ENCODE results near the gene RGS17.

Gene RGS17, protein sequence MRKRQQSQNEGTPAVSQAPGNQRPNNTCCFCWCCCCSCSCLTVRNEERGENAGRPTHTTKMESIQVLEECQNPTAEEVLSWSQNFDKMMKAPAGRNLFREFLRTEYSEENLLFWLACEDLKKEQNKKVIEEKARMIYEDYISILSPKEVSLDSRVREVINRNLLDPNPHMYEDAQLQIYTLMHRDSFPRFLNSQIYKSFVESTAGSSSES

DNA sequence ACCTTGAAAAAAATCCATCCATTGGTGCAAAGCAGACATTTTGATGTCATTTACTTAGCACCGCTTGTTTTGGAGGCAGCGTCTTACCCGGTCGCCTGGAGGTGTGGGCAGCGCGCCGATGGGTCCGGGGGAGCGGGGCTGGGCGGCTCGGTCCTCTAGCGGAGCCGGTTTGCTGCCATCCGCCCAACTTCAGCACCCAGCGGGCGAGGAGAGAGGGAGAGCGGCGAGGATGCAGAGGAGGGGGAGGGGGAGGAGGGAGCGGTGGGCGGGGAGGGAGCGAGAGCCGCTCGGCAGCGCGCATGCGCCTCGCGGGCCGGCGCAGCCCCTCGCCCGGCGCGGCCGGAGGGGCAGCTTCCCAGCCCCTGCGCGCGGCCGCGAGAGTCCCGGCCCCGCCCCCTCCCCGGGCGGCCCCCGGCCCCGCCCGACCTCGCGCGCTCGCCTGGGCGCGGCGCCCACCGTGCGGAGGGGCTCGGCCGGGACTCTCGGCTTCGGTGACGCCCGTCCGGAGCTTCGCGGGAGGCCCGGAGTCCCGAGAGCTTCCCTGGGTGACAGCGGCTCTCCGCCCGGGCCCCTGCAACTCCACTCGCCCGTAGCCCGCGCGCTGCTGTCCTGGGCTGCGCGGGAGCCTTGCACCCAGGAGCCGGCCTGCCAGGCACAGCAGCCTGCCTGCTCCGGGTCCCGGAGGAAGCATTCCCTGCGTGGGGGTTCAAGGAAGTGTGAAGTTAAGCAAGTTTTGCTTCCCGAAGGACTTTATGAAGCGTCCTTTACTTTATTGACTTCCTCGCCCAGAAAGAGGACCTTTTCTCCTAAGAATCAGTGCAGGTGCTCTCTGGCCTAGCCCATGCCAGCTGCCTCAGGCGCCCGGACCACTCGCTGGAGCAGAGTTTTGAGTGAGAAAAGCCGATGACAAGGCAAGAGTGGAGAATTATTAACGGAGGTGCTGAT lies at the start of gene RGS17:
Gene RGS17 (minus strand): TSS at position 246 of the 945 bp plus-strand sequence. CDS start 87,264 bp downstream, outside the sequence.
- TF ChIP-seq, protein P1, sequence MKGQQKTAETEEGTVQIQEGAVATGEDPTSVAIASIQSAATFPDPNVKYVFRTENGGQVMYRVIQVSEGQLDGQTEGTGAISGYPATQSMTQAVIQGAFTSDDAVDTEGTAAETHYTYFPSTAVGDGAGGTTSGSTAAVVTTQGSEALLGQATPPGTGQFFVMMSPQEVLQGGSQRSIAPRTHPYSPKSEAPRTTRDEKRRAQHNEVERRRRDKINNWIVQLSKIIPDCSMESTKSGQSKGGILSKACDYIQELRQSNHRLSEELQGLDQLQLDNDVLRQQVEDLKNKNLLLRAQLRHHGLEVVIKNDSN (IDR thresholded peaks at IDR 0.05) = no peak
- TF ChIP-seq REST (IDR thresholded peaks at IDR 0.05; ENCODE audit: low read depth) = peak; percentile 58
- no peak for TF ChIP-seq TEAD4 (IDR thresholded peaks at IDR 0.05)
- TF ChIP-seq NFIC (IDR thresholded peaks at IDR 0.05) = no peak
- no peak for TF ChIP-seq EGR1 (IDR thresholded peaks at IDR 0.05)
- TF ChIP-seq CREB1 (IDR thresholded peaks at IDR 0.05; ENCODE audit: low read depth) = no peak
- TF ChIP-seq, protein P2, sequence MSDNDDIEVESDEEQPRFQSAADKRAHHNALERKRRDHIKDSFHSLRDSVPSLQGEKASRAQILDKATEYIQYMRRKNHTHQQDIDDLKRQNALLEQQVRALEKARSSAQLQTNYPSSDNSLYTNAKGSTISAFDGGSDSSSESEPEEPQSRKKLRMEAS (IDR thresholded peaks at IDR 0.05) = peak; percentile 12; the same call in 1 of the 2 replicates

- TF ChIP-seq ZBTB7A (IDR thresholded peaks at IDR 0.05; ENCODE audit: low read depth) = no peak
- TF ChIP-seq, protein P2 (IDR thresholded peaks at IDR 0.05) = no peak
- TF ChIP-seq REST (IDR thresholded peaks at IDR 0.05; ENCODE audit: low read depth) = no peak
- no peak for TF ChIP-seq EP300 (IDR thresholded peaks at IDR 0.05; ENCODE audit: borderline replicate concordance)
- no peak for TF ChIP-seq NFIC (IDR thresholded peaks at IDR 0.05)
- TF ChIP-seq YY1 (IDR thresholded peaks at IDR 0.05; ENCODE audit: low read depth) = no peak
- no peak for TF ChIP-seq RAD21 (IDR thresholded peaks at IDR 0.05; ENCODE audit: low read depth)
- TF ChIP-seq TEAD4 (IDR thresholded peaks at IDR 0.05) = no peak
- TF ChIP-seq FOXM1 (IDR thresholded peaks at IDR 0.05; ENCODE audit: borderline replicate concordance, low read depth) = no peak
- no peak for TF ChIP-seq CREB1 (IDR thresholded peaks at IDR 0.05; ENCODE audit: low read depth)
- TF ChIP-seq CEBPB (IDR thresholded peaks at IDR 0.05) = no peak
Observed at GRCh38 chr6:153172815-153173214, 41.7 kb upstream of the RGS17 start.

- TF ChIP-seq CREB1 (IDR thresholded peaks at IDR 0.05; ENCODE audit: low read depth) (no peak), EP300 (IDR thresholded peaks at IDR 0.05; ENCODE audit: borderline replicate concordance) (no peak)
Observed at GRCh38 chr6:153170511-153170910, 39.4 kb upstream of the RGS17 start.

GRCh38 chr6:153167907-153168306 lies 36.8 kb upstream of the RGS17 start:
- TF ChIP-seq EGR1 (IDR thresholded peaks at IDR 0.05) (no peak), TEAD4 (IDR thresholded peaks at IDR 0.05) (no peak), TCF12 (IDR thresholded peaks at IDR 0.05; ENCODE audit: low read depth) (no peak), YY1 (IDR thresholded peaks at IDR 0.05; ENCODE audit: low read depth) (no peak), FOXM1 (IDR thresholded peaks at IDR 0.05; ENCODE audit: borderline replicate concordance, low read depth) (no peak), CEBPB (IDR thresholded peaks at IDR 0.05) (no peak), ZBTB7A (IDR thresholded peaks at IDR 0.05; ENCODE audit: low read depth) (no peak), NFIC (IDR thresholded peaks at IDR 0.05) (no peak), EP300 (IDR thresholded peaks at IDR 0.05; ENCODE audit: borderline replicate concordance) (no peak), RAD21 (IDR thresholded peaks at IDR 0.05; ENCODE audit: low read depth) (no peak)
- TF ChIP-seq, protein P2 (IDR thresholded peaks at IDR 0.05) = no peak

DNA sequence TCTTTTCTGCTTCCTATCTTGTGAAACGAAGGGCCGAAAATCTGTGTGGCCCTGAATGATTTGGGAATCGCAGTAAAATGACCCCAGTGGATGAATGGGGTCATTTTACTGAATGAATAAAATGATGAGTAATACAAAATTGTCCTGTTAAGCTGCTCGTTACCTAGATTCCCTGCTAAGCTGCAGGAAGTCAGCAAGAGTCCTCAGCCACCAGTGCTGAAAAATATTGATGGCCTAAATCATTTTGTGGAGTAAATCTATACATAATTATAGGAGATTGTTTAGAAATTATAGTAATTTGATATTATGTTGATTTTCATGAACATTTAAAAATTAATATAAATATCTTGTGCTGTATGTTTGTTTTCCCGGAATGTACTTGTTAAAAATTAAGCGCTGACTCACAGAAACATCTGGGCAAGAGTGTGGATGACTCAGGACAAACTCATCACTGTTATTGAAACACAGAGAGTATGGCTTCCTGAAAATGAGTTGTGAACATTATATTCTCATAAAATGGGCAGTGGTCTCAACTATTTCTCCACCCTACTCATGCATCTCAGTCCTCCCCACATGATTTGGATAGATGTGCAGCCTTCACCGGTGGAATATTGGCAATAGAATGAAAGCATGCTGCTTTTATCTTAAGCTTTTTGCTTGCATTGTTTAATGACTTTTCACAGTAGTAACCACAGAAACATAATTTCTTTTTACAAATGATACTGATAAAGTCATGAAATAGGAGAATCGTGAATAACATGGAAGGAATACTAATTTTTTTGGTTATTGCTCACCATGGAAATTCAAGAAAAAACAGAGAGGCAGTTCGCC lies 36.2 kb upstream of the RGS17 start:
- no peak for TF ChIP-seq REST (IDR thresholded peaks at IDR 0.05; ENCODE audit: low read depth)
- TF ChIP-seq ZBTB7A (IDR thresholded peaks at IDR 0.05; ENCODE audit: low read depth) = no peak
- TF ChIP-seq, protein P2 (IDR thresholded peaks at IDR 0.05) = no peak
- TF ChIP-seq EGR1 (IDR thresholded peaks at IDR 0.05) = no peak
- no peak for TF ChIP-seq NFIC (IDR thresholded peaks at IDR 0.05)
- TF ChIP-seq YY1 (IDR thresholded peaks at IDR 0.05; ENCODE audit: low read depth) = no peak
- no peak for TF ChIP-seq EP300 (IDR thresholded peaks at IDR 0.05; ENCODE audit: borderline replicate concordance)
- no peak for TF ChIP-seq CREB1 (IDR thresholded peaks at IDR 0.05; ENCODE audit: low read depth)
- TF ChIP-seq, protein P1 (IDR thresholded peaks at IDR 0.05) = no peak
